Neural cell (in vitro differentiated cells): Measurements from ENCODE around the gene HDAC4.

Experiments
- EP300 ChIP-seq: fragments of 450-650 bp; conservative IDR thresholded peaks from 2 replicates; pipeline ENCODE4 v1.6.1; 2014; ENCODE audit warnings: antibody characterized with exemption, mild to moderate bottlenecking, moderate library complexity; ENCODE audit not compliant: poor library complexity, severe bottlenecking
- POLR2AphosphoS5 ChIP-seq: IDR thresholded peaks from 2 replicates; pipeline ENCODE4 v1.6.1; 2012

- no peak for TF ChIP-seq EP300
- TF ChIP-seq POLR2AphosphoS5, result no peak
Observed at GRCh38 chr2:239339726-239340601, 60.9 kb downstream of the HDAC4 start.
